Measurements from ENCODE around the gene PSMD14.

PSMD14 gene

DNA sequence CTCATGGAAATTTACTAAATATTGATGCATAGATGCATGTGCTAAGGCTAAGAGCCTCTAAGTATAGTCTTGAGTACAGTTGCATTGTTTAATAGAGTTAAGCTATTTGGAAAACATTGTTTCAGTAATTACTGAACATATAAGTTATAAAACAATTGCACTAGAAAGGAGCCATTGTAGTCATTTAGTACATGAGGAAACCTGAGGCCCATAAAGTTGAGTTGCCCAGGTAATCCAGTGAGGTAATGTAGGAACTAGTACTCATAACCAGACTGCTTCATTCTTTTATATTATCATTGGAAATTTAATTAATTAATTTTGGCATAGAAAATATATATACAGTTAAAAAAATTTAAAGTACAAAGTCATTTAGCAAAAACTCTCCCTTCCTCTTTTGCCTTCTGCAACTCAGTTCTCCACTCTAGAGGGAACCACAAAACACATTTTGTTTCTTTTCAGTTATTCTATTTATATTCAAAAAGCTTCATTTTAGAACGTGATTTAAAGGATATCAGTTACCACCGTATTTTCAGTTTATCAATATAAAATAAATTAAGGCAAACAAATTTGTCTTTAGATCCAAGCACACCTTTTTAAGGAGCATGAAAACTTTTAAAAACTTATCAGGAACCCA lies 80.0 kb downstream of the PSMD14 start:
- no peak for DNase-seq

GRCh38 chr2:161391737-161392506 lies 83.7 kb downstream of the PSMD14 start:
- no peak for DNase-seq

GRCh38 chr2:161400076-161400475 lies 91.9 kb downstream of the PSMD14 start:
- DNase-seq = no peak

DNA sequence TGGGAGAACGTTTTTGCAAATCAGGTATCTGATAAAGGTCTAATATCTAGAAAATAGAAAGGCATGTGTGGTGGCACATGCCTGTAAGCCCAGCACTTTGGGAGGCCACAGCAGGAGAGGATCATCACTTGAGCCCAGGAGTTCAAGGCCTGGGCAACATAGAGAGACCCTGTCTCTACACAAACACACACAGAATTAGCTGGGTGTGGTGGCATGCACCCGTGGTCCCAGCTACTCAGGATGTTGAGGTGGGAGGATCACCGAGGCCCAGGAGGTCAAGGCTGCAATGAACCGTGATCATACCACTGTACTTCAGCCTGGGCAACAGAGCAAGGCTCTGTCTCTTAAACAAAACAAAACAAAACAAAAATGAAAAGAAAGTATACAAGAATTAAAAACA lies 94.1 kb downstream of the PSMD14 start:
- DNase-seq = no peak

- no peak for DNase-seq
Observed at GRCh38 chr2:161406316-161406715, 98.1 kb downstream of the PSMD14 start.

- DNase-seq = no peak
Observed at GRCh38 chr2:161407597-161407996, 99.4 kb downstream of the PSMD14 start.

DNA sequence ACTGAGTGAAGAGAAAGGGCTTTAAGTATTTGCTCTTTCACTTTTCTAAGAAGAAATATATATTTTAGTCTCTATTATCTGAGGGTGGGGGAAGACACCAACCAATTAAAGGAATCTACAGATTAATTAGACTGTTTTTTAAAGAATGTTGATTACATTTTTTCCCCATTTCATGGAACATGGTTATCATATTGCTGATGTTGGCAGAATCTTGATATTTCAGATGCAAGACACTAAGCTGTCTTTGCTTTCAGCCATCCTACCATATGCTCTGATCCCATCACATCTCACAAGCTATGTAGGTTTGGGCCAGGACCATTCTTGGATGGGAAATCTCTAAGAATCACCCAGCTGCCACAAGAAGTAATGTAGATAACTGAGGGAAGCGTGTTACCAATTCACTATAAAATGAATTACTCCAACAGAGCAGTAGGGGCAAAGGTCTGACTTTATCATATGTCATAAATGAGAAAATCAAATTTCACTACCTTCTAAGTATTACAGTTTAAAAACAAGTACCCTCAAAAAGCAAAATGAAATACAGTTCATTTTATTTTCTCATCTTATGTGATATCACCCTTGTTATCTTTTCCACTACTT lies 101.2 kb downstream of the PSMD14 start:
- no peak for DNase-seq

- no peak for DNase-seq
Observed at GRCh38 chr2:161412346-161412745, 104.1 kb downstream of the PSMD14 start.

GRCh38 chr2:161414042-161415033 lies 106.1 kb downstream of the PSMD14 start:
- no peak for DNase-seq

DNA sequence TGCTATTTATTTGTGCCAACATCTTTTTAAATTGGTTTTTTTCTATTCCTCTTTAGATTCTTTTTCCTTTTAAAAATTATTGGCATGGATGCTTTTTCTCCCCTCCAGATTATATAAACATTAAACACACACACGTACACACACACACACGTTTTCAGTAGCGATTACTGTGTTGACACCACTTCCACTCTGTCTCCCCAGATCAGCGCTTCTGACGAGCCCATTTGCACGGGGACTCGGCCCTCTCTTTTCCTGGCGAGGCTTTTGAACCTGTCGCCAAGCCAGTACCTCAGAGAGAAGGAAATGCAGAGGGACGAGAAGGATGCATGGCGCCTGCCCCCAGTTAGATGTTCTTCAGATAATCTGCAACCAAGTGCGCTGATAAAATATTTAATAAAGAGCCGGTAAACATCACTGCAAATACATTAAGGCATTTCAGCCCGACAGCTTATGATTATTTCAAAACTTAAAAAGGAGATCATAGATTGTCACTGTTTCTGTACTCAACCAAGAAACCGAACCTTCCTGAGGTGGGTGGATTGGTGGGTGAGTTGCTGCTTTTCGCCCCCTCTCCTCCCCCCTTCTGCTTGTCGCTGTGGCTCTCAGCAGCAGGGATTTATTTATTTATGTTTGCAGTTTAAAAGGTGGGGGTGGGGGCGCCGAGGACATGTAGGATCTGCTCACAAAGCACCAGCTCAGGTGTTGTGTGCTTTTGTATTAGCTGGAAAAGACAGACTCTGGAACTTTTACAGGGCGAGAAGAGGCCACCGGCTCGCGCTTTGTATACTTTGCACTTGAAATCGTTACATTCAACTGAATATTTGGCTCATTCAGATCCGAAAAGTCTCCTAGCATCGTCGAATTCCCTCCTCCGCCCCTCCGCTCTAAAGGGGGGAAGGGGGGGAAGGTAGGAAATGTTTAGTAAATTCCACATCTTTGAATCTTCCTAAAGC lies 107.1 kb downstream of the PSMD14 start:
- no peak for DNase-seq

DNA sequence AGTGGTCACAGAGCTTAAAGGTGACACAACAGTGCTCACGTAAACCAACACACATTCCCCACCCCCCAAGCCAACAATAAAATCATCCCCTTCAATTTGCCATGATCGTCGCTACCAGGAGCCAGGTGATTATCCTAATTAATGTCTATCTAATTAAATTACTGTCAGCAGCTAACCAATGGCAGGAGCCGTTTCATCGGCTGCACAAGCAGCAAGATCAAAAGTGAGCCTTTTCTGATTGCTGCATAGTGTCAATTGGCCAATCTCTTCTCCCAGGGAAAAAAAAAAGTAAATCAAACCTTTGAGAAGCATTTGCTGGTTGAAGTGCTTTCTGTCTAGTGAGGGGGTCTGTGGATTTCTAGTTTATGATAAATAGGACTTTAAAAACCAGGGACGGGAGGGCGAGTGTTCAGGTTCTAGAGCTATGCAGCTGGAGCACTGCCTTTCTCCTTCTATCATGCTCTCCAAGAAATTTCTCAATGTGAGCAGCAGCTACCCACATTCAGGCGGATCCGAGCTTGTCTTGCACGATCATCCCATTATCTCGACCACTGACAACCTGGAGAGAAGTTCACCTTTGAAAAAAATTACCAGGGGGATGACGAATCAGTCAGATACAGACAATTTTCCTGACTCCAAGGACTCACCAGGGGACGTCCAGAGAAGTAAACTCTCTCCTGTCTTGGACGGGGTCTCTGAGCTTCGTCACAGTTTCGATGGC lies 107.9 kb downstream of the PSMD14 start, which contains the start of gene TBR1:
Gene TBR1 (plus strand): TSS at position 311 of the 721 bp plus-strand sequence. CDS start 114 bp downstream, at position 425.
- DNase-seq = no peak

- no peak for DNase-seq
Observed at GRCh38 chr2:161416708-161417437, 108.6 kb downstream of the PSMD14 start.

DNA sequence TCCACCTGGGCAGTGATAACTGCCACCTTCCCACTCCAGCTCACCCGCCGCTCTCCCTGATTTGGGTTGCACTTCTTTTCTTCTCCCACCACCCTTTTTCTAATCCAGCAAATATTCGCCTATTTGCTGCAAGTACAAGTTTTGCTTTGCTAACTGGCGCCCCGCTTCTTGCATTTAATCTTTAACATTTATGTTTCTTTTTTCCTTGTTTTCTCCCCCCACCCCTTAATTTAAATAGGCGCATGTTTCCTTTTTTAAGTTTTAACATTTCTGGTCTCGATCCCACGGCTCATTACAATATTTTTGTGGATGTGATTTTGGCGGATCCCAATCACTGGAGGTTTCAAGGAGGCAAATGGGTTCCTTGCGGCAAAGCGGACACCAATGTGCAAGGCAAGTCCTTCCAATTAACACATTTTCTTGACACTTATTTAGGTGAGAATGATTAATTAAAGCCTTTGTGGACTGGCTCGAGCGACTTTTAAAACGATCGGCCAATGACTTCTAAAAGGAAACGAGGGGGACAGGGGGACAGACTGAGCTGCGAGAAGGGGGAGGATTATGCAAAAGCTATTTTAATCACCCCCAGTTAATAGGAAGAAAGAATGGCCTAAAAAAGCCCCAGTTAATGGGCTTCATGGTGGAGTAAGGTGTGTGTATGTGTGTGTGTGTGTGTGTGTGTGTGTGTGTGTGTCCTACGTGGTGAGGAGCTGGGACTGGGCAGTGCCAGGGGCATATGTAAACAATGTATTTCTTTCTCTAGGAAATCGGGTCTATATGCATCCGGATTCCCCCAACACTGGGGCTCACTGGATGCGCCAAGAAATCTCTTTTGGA lies 109.4 kb downstream of the PSMD14 start:
- no peak for DNase-seq

GRCh38 chr2:161418275-161418714 lies 110.1 kb downstream of the PSMD14 start:
- no peak for DNase-seq

DNA sequence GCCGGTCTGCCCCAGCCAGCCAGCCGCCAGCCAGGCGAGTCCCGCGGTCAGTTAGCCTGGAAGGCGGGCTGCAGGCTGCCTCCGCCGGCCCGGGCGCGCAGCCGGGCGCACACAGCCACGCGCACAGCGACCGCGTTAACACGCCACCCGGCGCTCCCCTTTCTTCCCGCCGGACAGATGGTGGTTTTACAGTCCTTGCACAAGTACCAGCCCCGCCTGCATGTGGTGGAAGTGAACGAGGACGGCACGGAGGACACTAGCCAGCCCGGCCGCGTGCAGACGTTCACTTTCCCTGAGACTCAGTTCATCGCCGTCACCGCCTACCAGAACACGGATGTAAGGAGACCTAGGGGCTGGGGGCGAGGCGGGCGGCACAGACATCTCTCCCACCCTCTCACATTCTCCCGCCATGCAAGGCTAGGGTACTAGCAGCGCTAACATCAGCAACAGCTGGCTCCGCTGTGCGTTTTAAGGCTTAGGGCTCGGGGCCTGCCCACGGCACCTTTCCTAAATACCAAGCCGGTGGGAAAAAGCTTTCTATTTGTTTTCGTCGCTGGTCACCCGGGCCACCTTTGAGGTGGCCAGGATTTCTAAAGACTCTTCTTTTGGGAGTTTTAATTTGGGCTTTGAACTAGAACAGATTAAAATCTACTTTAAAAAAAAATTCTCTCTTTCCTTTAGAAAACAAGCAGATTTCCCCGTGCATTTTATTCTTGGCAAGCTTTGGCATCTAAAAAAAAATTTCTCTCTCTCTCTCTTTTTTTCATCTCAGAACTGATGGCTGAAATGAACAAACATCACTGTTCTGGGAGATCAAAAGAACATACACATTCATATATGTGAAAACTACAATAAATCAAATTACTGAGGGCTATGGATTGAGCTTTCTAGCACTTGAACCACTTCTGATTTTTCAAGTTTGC lies 110.8 kb downstream of the PSMD14 start:
- DNase-seq = no peak

GRCh38 chr2:161419638-161420190 lies 111.5 kb downstream of the PSMD14 start:
- DNase-seq = no peak

- DNase-seq = no peak
Observed at GRCh38 chr2:161420406-161421074, 112.3 kb downstream of the PSMD14 start.

All from fibroblast of skin of right biceps (primary cell).